Uterus (tissue), 4 donors: ENCODE measurements around the gene RAPGEF2. TPM values are rescaled to one million over a fixed set of nuclear protein-coding genes. Genes with fewer than 3 reads are reported as not detected.

Experiments
- DNase-seq, 2 donors: peaks; one replicate each; pipeline ENCODE4 v3.0.0-alpha.2; 2019 to 2020
- H3K27ac ChIP-seq, 2 donors: fragments of 200-600 bp; sonication (generic); 1 replicate in 1 of 2; 2 replicates in 1 of 2; pipeline ENCODE4 v1.5.1; 2016 to 2018
- H3K27me3 ChIP-seq, 2 donors: fragments of 200-600 bp; sonication (generic); one replicate each; pipeline ENCODE4 v1.5.1; 2018 to 2019; ENCODE audit warnings: control low read depth in 1 of 2
- H3K36me3 ChIP-seq, 2 donors: fragments of 200-600 bp; sonication (generic); one replicate each; pipeline ENCODE4 v1.5.1; 2019; ENCODE audit warnings: control low read depth in 1 of 2
- H3K4me1 ChIP-seq, 2 donors: fragments of 200-600 bp; sonication (generic); one replicate each; pipeline ENCODE4 v1.5.1; 2018 to 2019; ENCODE audit warnings: control low read depth in 1 of 2
- H3K4me3 ChIP-seq, 2 donors: fragments of 200-600 bp; sonication (generic); 1 replicate in 1 of 2; 2 replicates in 1 of 2; pipeline ENCODE4 v1.5.1; 2018 to 2019; ENCODE audit warnings: mild to moderate bottlenecking in 1 of 2
- H3K9me3 ChIP-seq, 2 donors: fragments of 200-600 bp; sonication (generic); one replicate each; pipeline ENCODE4 v1.5.1; 2019; ENCODE audit warnings: control low read depth in 1 of 2
- POLR2A ChIP-seq, 2 donors: fragments of 450-650 bp; IDR thresholded peaks; one replicate each; pipeline ENCODE4 v1.6.1; 2016; ENCODE audit warnings: antibody characterized with exemption in 2 of 2, mild to moderate bottlenecking in 1 of 2, moderate library complexity in 1 of 2
- intact Hi-C: fragments of 100-400 bp; cut with DNase I; formaldehyde crosslinking; loops from one replicate; pipeline ENCODE4 v1.15.1; 2023; ENCODE audit warnings: low total_unique reads
- total RNA-seq, 4 donors: library from RNA; depleted of rRNA in 3 of 4; stranded (reverse); fragments of >200 nt in 3 of 4; gene quantifications; one replicate each; pipeline versions ENCODE4 v1.1.0 to v1.2.4, GENCODE V29; 2014 to 2023
- TF ChIP-seq, protein P1 (sequence below), 4 experiments: fragments of 200-600 bp in 2 of 4; fragments of 450-650 bp in 2 of 4; sonication (generic) in 2 of 4; IDR thresholded peaks; one replicate each; pipeline ENCODE4 v1.5.1; 2016 to 2019; ENCODE audit warnings: antibody characterized with exemption in 4 of 4, mild to moderate bottlenecking in 2 of 4, moderate library complexity in 1 of 4
- donor health status: DM: yes; HTN: yes; CAD: no.

RAPGEF2 gene
- total RNA-seq, 4 donors from 2014 or later = 27.9 to 61.4 (median 40.5) TPM

DNA sequence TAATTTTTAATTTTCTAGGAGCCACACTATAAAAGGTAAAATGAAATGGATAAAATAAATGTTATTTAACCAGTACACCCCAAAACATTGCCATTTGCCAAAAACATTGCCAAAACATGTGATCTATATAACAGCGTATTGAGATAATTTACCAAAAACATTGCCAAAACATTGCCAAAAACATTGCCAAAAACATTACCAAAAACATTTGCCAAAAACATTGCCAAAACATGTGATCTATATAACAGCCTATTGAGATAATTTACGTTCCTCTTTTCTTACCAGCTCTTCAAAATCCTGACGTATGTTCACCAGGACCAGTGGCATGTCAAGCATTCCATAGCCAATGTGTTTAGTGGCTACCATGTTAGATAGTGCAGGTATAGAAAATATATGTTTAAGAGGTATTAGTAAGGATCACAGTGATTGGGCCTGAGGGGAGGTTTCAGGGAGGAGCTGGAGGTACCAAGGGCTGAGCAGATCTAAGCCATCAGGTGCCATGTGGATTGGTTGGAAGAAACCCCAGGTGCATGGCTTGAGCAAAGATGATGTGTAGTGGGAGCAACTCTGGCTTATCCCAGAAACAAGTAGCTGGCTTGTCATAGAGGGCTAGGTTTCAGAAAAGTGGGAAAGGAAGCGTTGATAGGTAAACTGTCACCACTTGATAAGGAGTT lies 42.6 kb downstream of the RAPGEF2 start:
- no peaks in the 10 kb centered on the region for H3K4me1 ChIP-seq
- H3K4me3 ChIP-seq = no peak overlapping the region
- no peaks in the 10 kb centered on the region for H3K27me3 ChIP-seq
- H3K27ac ChIP-seq = no peak overlapping the region
- no peaks in the 10 kb centered on the region for H3K9me3 ChIP-seq
- TF ChIP-seq, protein P1, sequence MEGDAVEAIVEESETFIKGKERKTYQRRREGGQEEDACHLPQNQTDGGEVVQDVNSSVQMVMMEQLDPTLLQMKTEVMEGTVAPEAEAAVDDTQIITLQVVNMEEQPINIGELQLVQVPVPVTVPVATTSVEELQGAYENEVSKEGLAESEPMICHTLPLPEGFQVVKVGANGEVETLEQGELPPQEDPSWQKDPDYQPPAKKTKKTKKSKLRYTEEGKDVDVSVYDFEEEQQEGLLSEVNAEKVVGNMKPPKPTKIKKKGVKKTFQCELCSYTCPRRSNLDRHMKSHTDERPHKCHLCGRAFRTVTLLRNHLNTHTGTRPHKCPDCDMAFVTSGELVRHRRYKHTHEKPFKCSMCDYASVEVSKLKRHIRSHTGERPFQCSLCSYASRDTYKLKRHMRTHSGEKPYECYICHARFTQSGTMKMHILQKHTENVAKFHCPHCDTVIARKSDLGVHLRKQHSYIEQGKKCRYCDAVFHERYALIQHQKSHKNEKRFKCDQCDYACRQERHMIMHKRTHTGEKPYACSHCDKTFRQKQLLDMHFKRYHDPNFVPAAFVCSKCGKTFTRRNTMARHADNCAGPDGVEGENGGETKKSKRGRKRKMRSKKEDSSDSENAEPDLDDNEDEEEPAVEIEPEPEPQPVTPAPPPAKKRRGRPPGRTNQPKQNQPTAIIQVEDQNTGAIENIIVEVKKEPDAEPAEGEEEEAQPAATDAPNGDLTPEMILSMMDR (IDR thresholded peaks at IDR 0.05) = no peak
- no peak for TF ChIP-seq POLR2A (IDR thresholded peaks at IDR 0.05)
- H3K36me3 ChIP-seq = no peaks in the 10 kb centered on the region
- intact Hi-C loops = no loop called here
- DNase-seq = no peak

DNA sequence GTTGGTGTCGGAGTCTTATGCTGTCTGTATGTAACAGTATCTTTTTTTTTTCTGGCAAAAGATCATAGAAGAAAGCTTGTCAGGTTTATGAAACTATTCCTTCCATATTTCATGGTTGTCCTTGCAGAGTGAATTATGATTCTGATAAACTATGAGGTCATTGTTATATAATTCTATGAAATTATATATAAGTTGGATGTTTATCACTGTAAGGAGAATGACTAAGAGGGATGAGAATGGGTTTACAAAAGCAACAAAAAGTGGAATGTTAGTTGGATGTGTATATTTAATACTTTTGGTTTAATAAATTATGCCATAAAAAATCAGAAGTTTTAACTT lies 43.1 kb downstream of the RAPGEF2 start:
- Histone ChIP-seq H3K4me1 (no peaks in the 10 kb centered on the region), H3K27me3 (no peaks in the 10 kb centered on the region), H3K36me3 (no peaks in the 10 kb centered on the region), H3K9me3 (no peaks in the 10 kb centered on the region), H3K27ac (no peak overlapping the region), H3K4me3 (no peak overlapping the region)
- no peak for DNase-seq
- intact Hi-C loops = no loop called here
- TF ChIP-seq, protein P1 (IDR thresholded peaks at IDR 0.05) = no peak
- TF ChIP-seq POLR2A (IDR thresholded peaks at IDR 0.05) = no peak

DNA sequence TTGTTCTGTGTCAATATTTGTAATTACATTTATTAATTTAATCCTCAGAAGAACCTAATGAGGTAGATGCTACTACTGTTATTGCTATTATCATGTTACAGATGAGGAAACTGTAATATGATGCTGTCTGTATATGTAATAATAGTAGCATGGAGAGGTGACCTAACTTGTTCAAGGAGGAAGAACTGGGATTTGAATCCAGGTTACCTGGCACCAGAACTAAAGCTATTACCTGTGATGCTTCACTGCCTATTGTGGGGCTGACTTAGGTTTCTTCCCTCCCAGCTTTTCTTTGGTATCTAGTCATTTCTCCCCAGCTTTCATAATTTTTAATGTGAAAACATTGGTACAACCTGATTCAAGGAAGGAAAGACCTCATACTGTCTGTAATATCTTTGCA lies 43.6 kb downstream of the RAPGEF2 start:
- no peaks in the 10 kb centered on the region for H3K27me3 ChIP-seq
- no peaks in the 10 kb centered on the region for H3K4me1 ChIP-seq
- H3K9me3 ChIP-seq = no peaks in the 10 kb centered on the region
- no peak for TF ChIP-seq POLR2A (IDR thresholded peaks at IDR 0.05)
- TF ChIP-seq, protein P1 (IDR thresholded peaks at IDR 0.05) = no peak
- no peak for DNase-seq
- H3K4me3 ChIP-seq = no peak overlapping the region
- no peaks in the 10 kb centered on the region for H3K36me3 ChIP-seq
- no peak overlapping the region for H3K27ac ChIP-seq
- intact Hi-C loops = no loop called here

DNA sequence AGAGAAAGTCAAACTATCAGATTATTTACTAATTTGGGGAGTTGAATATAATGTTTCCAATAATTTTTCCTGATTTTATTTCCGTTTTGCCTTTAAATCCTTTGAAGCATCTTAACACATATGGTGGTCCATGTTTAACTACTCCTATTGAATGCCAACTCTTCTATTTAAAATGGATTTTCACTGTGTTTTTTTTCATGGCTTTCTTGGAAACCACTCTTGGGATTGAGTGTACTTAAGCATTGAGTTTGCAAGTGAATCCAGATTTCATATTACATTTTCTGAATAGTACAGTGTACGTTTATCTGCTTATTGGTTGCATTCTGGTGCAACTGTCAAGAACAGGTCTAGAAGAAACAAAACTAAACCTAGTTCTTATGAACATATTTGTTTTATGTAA lies 45.6 kb downstream of the RAPGEF2 start:
- no peak for DNase-seq
- no peaks in the 10 kb centered on the region for H3K4me1 ChIP-seq
- H3K27ac ChIP-seq = no peak overlapping the region
- H3K9me3 ChIP-seq = no peaks in the 10 kb centered on the region
- intact Hi-C loops = no loop called here
- TF ChIP-seq, protein P1 (IDR thresholded peaks at IDR 0.05) = no peak
- TF ChIP-seq POLR2A (IDR thresholded peaks at IDR 0.05) = no peak
- no peaks in the 10 kb centered on the region for H3K27me3 ChIP-seq
- no peak overlapping the region for H3K4me3 ChIP-seq
- no peaks in the 10 kb centered on the region for H3K36me3 ChIP-seq

DNA sequence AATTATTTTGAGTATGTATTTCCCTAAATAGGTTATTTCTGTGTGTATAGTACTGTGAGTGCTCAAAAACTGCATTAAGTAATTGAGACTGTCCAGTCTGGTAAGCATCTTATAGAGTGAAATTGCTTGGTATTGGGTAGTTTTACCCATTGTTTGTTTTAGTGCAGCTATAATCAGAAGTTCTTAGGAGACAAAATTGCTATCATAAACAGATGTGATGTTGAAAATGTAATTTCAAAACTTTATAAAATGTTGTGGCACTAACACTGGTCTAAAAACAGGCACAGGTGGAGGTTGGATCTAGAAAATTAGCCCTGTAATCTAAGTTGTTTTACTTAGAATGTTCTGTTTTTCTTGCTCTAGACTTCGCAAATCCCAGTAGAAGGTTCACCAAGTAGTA lies 46.8 kb downstream of the RAPGEF2 start:
- intact Hi-C loops = no loop called here
- Histone ChIP-seq H3K36me3 (no peaks in the 10 kb centered on the region), H3K4me3 (no peak overlapping the region), H3K4me1 (no peaks in the 10 kb centered on the region), H3K27me3 (no peaks in the 10 kb centered on the region), H3K9me3 (no peaks in the 10 kb centered on the region), H3K27ac (no peak overlapping the region)
- TF ChIP-seq, protein P1 (IDR thresholded peaks at IDR 0.05) = no peak
- TF ChIP-seq POLR2A (IDR thresholded peaks at IDR 0.05) = no peak
- DNase-seq = no peak
